ENCODE data around the gene DTD1. TPM values are rescaled to one million over a fixed set of nuclear protein-coding genes. Genes with fewer than 3 reads are reported as not detected.

Gene DTD1
- total RNA-seq, 3 donors from 2014 or later: 10.9 to 18.1 (median 14.1) TPM

DNA sequence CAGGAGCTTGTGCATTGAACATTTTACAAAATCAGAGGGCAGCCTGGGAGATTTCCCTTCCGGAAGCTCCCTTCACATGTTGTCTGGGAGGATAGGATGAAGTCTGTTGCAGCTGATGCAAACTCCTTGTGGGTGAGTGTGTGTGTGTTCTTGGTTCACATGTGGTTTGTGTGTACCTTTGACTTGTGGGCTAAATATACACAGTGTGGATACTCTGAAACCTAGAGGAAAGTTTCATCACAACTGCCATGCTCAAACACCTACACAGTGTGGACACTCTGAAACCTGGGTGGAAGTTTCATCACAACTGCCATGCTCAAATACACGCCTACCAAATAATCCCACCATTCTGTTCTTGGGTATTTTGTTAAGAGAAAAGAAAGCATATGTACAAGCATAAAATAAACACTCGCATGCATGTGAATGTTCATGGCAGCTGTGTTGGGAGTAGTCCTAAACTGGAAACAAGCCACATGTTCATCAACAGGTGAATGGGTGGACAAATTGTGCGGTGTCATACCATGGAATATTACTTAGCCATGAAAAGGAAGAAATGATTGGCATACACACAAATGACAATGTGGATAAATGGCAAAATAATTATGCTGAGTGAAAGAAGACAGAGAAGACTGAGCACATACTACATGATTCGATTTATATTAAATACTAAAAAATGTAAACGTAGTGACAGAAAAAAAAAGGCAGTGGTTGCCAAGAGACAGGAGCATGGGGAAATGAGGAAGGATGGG is 227.5 kb downstream of the DTD1 start:
- H3K36me3 ChIP-seq (ENCODE audit: low read depth): no peaks in the 10 kb centered on the region
- H3K9me3 ChIP-seq: no peaks in the 10 kb centered on the region
- TF ChIP-seq, protein P1, sequence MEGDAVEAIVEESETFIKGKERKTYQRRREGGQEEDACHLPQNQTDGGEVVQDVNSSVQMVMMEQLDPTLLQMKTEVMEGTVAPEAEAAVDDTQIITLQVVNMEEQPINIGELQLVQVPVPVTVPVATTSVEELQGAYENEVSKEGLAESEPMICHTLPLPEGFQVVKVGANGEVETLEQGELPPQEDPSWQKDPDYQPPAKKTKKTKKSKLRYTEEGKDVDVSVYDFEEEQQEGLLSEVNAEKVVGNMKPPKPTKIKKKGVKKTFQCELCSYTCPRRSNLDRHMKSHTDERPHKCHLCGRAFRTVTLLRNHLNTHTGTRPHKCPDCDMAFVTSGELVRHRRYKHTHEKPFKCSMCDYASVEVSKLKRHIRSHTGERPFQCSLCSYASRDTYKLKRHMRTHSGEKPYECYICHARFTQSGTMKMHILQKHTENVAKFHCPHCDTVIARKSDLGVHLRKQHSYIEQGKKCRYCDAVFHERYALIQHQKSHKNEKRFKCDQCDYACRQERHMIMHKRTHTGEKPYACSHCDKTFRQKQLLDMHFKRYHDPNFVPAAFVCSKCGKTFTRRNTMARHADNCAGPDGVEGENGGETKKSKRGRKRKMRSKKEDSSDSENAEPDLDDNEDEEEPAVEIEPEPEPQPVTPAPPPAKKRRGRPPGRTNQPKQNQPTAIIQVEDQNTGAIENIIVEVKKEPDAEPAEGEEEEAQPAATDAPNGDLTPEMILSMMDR (IDR thresholded peaks at IDR 0.05): no peak
- intact Hi-C loops (cut with DNase I, micrococcal nuclease): no loop called here
- no peaks in the 10 kb centered on the region for H3K4me1 ChIP-seq (ENCODE audit: low read depth)
- DNase-seq (no peak), ATAC-seq (no peak)
- H3K4me3 ChIP-seq: no peak overlapping the region

Other genes with a start within 250 kb of the DTD1 start
- gene DZANK1, start 121.0 kb upstream of the DTD1 start, total RNA-seq: 1 to 10 TPM; 2.4 to 2.7 (median 2.6) TPM
- 1 to 10 TPM; 5.3 to 9.1 (median 6.6) TPM for gene POLR3F, start 120.7 kb upstream of the DTD1 start, total RNA-seq
- 10 to 100 TPM in 1 of 3 donors, 1 to 10 TPM in 2; 8.8 to 11.1 (median 9.5) TPM for gene RBBP9, start 90.8 kb upstream of the DTD1 start, total RNA-seq
- 10 to 100 TPM; 32.4 to 54.3 (median 51.0) TPM for gene SEC23B, start 80.1 kb upstream of the DTD1 start, total RNA-seq
- 10 to 100 TPM; 55.7 to 70.1 (median 59.2) TPM for gene SMIM26, start 20.6 kb upstream of the DTD1 start, total RNA-seq
- not detected for gene SCP2D1, start 225.7 kb downstream of the DTD1 start, total RNA-seq

Measured in mucosa of descending colon (tissue), 3 donors.